GM19372 (cell line): Measurements from ENCODE around the gene ABCA1.
"Not testable (repeated sequence)": the region's sequence is repeated elsewhere in the genome, so short reads cannot be mapped to it uniquely, and the experiment has no call there.

ENCODE experiments used
- ATAC-seq: cut with Tn5 transposase; IDR thresholded peaks from one replicate; pipeline ENCODE4 v1.9.1; 2021; ENCODE audit warnings: mild to moderate bottlenecking, low read depth, moderate library complexity; ENCODE audit not compliant: unreplicated experiment

The ABCA1 gene

GRCh38 chr9:104775574-104775936 is 152.4 kb downstream of the ABCA1 start:
- peak; percentile 61 for ATAC-seq

- ATAC-seq, result peak; percentile 87
Measured at GRCh38 chr9:104774831-104775573, 153.0 kb downstream of the ABCA1 start.

GRCh38 chr9:104774132-104774531 is 153.8 kb downstream of the ABCA1 start:
- no peak for ATAC-seq

GRCh38 chr9:104772714-104773510 is 155.0 kb downstream of the ABCA1 start:
- no peak for ATAC-seq

GRCh38 chr9:104769655-104770054 is 158.3 kb downstream of the ABCA1 start:
- peak; percentile 33 for ATAC-seq

- not testable (repeated sequence) for ATAC-seq
Measured at GRCh38 chr9:104769029-104769428, 158.9 kb downstream of the ABCA1 start.

GRCh38 chr9:104767507-104767906 is 160.4 kb downstream of the ABCA1 start:
- ATAC-seq, result no peak

- ATAC-seq, result no peak
Measured at GRCh38 chr9:104766025-104766424, 161.9 kb downstream of the ABCA1 start.

GRCh38 chr9:104765138-104765537 is 162.8 kb downstream of the ABCA1 start:
- ATAC-seq, result peak; percentile 31

- ATAC-seq, result no peak
Measured at GRCh38 chr9:104758974-104759373, 169.0 kb downstream of the ABCA1 start.

- ATAC-seq, result peak; percentile 26
Measured at GRCh38 chr9:104750185-104750767, 177.7 kb downstream of the ABCA1 start.

GRCh38 chr9:104748359-104749031 is 179.5 kb downstream of the ABCA1 start:
- ATAC-seq, result peak; percentile 2

GRCh38 chr9:104747565-104748358 is 180.2 kb downstream of the ABCA1 start, which contains the start of gene NIPSNAP3A:
TSS of gene NIPSNAP3A (plus strand) at chr9:104747683. CDS start at chr9:104747793, 110 bp downstream.
- peak; percentile 78 for ATAC-seq

- ATAC-seq, result no peak
Measured at GRCh38 chr9:104747245-104747564, 180.8 kb downstream of the ABCA1 start.

GRCh38 chr9:104746798-104747197 is 181.2 kb downstream of the ABCA1 start:
- no peak for ATAC-seq

- no peak for ATAC-seq
Measured at GRCh38 chr9:104746285-104746684, 181.7 kb downstream of the ABCA1 start.

GRCh38 chr9:104745852-104746251 is 182.1 kb downstream of the ABCA1 start:
- no peak for ATAC-seq

- ATAC-seq, result peak; percentile 35
Measured at GRCh38 chr9:104743376-104743985, 184.5 kb downstream of the ABCA1 start.

- no peak for ATAC-seq
Measured at GRCh38 chr9:104740621-104741020, 187.3 kb downstream of the ABCA1 start.

- no peak for ATAC-seq
Measured at GRCh38 chr9:104738452-104738851, 189.5 kb downstream of the ABCA1 start.
